ENCODE measurements around the gene RALGAPA2. TPM values are rescaled to one million over a fixed set of nuclear protein-coding genes. Genes with fewer than 3 reads are reported as not detected.

RALGAPA2 gene
- total RNA-seq, 1 donor from 2014 or later, result 30.3 TPM

DNA sequence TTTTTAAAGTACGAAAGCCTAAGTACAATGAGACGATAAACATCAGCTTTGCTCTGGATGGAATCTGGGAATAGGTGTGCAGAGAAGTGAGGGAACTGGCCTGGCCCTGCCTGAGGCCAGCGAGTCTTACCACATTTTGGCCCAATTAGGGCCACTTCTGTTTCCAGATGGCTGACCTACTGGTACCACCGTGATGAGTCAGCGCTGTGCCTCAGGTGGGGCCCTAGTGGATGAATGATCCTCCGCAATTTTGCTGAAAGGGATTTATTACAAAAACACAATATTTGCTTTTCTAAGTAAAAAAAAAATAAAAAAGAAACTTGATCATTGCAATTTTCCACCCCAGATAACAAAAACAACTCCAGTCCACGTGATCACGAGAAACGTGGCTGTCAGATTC lies 322.1 kb downstream of the RALGAPA2 start:
- H3K4me1 Mint-ChIP-seq (ENCODE audit: unreplicated experiment), result peaks cover 3% of the 10 kb centered on the region
- H3K27me3 Mint-ChIP-seq (ENCODE audit: unreplicated experiment), result peaks cover 3% of the 10 kb centered on the region
- TF ChIP-seq CTCF (IDR thresholded peaks at IDR 0.05; ENCODE audit: unreplicated experiment), result no peak
- H3K4me3 Mint-ChIP-seq (ENCODE audit: unreplicated experiment), result no peak overlapping the region
- no peaks in the 10 kb centered on the region for H3K9me3 Mint-ChIP-seq (ENCODE audit: unreplicated experiment)
- no peak overlapping the region for H3K27ac Mint-ChIP-seq (ENCODE audit: unreplicated experiment)
- no peak for DNase-seq (ENCODE audit: low spot score)
- H3K36me3 Mint-ChIP-seq (ENCODE audit: low read depth, unreplicated experiment), result peaks cover 6% of the 10 kb centered on the region

DNA sequence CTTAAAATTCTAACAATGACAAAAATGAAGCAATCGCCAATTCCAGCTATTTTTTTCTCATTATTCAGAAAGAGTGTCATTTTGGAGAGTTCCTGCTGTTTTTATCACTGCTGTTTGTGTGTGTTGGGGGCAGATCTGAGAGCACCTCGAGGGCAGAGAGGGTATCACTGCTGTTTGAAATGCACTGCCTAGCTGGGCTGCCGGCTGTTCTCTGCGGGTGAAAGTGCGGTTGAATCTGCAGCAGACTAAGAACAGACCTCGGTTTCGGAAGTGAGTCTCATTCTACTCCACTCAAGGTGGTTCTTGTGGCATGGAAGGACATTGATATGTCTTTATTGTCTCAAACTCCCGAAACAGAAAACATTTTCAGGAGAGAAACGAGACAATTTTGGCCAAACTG lies 326.3 kb downstream of the RALGAPA2 start:
- Mint-ChIP-seq H3K4me1 (ENCODE audit: unreplicated experiment) (no peaks in the 10 kb centered on the region), H3K36me3 (ENCODE audit: low read depth, unreplicated experiment) (no peaks in the 10 kb centered on the region), H3K27ac (ENCODE audit: unreplicated experiment) (no peak overlapping the region), H3K27me3 (ENCODE audit: unreplicated experiment) (peaks cover 3% of the 10 kb centered on the region), H3K9me3 (ENCODE audit: unreplicated experiment) (no peaks in the 10 kb centered on the region), H3K4me3 (ENCODE audit: unreplicated experiment) (no peak overlapping the region)
- TF ChIP-seq CTCF (IDR thresholded peaks at IDR 0.05; ENCODE audit: unreplicated experiment), result no peak
- DNase-seq (ENCODE audit: low spot score), result no peak

DNA sequence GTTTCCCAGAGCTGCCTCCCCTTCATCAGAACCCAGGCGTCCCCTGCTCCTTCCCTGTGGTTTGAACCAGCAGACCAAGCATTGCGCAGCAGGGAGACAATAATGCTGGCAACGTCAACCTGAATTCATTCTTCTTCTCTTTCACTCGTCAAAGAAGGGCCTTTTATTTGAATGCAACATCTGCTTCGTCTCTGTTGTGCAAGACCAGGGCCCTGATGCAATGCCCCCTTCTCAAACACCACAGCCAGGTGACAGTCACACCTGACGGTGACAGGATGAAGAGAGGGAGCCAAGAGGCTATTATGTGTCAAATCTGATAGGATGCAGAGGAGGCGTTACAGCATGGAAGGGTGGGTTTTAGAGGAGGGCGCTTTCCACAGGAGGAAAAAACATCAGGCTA lies 336.6 kb downstream of the RALGAPA2 start:
- H3K9me3 Mint-ChIP-seq (ENCODE audit: unreplicated experiment), result no peaks in the 10 kb centered on the region

DNA sequence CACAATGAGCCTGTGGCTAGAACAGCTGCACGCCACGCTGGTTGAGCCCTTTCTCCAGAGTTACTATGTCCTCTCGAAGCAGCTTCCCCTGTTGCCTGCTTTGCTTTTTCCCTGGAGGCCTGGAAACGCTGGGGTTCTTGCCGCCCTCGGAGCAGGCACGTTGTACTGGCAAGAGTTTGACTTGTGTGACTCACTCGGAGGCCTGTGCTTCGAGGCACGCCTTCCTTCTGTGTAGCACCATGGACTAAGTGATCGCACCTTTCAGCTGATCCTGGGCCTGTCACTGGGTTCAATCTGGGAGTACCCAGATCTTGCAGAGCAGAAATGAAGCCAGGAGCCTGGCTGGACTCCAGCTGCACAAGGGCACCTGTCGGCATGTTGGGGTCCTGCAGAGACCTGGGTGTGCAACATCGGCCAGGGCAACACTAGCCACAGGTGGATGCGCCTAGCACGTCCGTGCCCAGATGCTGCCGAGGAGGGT lies 339.3 kb downstream of the RALGAPA2 start:
- no peak overlapping the region for H3K27ac Mint-ChIP-seq (ENCODE audit: unreplicated experiment)
- no peak for DNase-seq (ENCODE audit: low spot score)
- H3K36me3 Mint-ChIP-seq (ENCODE audit: low read depth, unreplicated experiment), result peaks cover 5% of the 10 kb centered on the region
- no peaks in the 10 kb centered on the region for H3K9me3 Mint-ChIP-seq (ENCODE audit: unreplicated experiment)
- peaks cover 6% of the 10 kb centered on the region for H3K4me1 Mint-ChIP-seq (ENCODE audit: unreplicated experiment)
- peaks cover 22% of the 10 kb centered on the region for H3K27me3 Mint-ChIP-seq (ENCODE audit: unreplicated experiment)
- H3K4me3 Mint-ChIP-seq (ENCODE audit: unreplicated experiment), result no peak overlapping the region
- no peak for TF ChIP-seq CTCF (IDR thresholded peaks at IDR 0.05; ENCODE audit: unreplicated experiment)

More for the DNA sequence above, 336.6 kb downstream of the RALGAPA2 start:
- no peak for TF ChIP-seq CTCF (IDR thresholded peaks at IDR 0.05; ENCODE audit: unreplicated experiment)
- Mint-ChIP-seq H3K27ac (ENCODE audit: unreplicated experiment) (no peak overlapping the region), H3K27me3 (ENCODE audit: unreplicated experiment) (peaks cover 16% of the 10 kb centered on the region), H3K36me3 (ENCODE audit: low read depth, unreplicated experiment) (no peaks in the 10 kb centered on the region), H3K4me1 (ENCODE audit: unreplicated experiment) (no peaks in the 10 kb centered on the region), H3K4me3 (ENCODE audit: unreplicated experiment) (no peak overlapping the region)
- no peak for DNase-seq (ENCODE audit: low spot score)

DNA sequence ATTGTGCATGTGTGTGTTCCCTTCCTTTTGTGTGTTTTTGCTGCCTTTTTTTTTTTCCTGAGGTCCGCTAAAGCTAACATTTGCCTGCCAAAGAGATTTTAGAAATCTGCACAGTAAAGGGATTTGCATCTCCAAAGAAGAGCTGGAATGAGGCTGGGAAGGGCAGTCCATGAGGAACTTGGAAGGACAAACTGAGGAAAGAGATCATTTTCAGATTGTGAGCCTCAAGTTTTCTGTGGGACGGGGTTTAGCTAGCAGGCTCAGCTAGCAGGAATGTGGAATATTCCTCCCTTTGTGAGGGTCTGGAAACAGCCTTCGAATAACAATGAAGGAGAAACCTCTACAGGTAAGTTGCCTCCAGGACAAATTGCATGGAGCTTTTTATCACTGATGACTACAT lies 340.8 kb downstream of the RALGAPA2 start:
- H3K9me3 Mint-ChIP-seq (ENCODE audit: unreplicated experiment), result no peaks in the 10 kb centered on the region
- H3K4me3 Mint-ChIP-seq (ENCODE audit: unreplicated experiment), result no peak overlapping the region
- H3K36me3 Mint-ChIP-seq (ENCODE audit: low read depth, unreplicated experiment), result peaks cover 5% of the 10 kb centered on the region
- TF ChIP-seq CTCF (IDR thresholded peaks at IDR 0.05; ENCODE audit: unreplicated experiment), result no peak
- DNase-seq (ENCODE audit: low spot score), result no peak
- H3K4me1 Mint-ChIP-seq (ENCODE audit: unreplicated experiment), result peaks cover 6% of the 10 kb centered on the region
- peaks cover 22% of the 10 kb centered on the region for H3K27me3 Mint-ChIP-seq (ENCODE audit: unreplicated experiment)
- H3K27ac Mint-ChIP-seq (ENCODE audit: unreplicated experiment), result no peak overlapping the region
